HG03103 (cell line): Measurements from ENCODE around the gene CLDND2.

Experiments
- ATAC-seq: cut with Tn5 transposase; IDR thresholded peaks from one replicate; pipeline ENCODE4 v1.9.1; 2021; ENCODE audit warnings: low read depth; ENCODE audit not compliant: unreplicated experiment

Gene CLDND2

GRCh38 chr19:51386882-51387520 lies 18.2 kb upstream of the CLDND2 start:
- no peak for ATAC-seq

GRCh38 chr19:51382004-51382403 lies 13.2 kb upstream of the CLDND2 start:
- no peak for ATAC-seq

- ATAC-seq: no peak
Observed at GRCh38 chr19:51380379-51380778, 11.6 kb upstream of the CLDND2 start.

GRCh38 chr19:51377422-51377821 lies 8.6 kb upstream of the CLDND2 start:
- ATAC-seq: no peak

- no peak for ATAC-seq
Observed at GRCh38 chr19:51375504-51376221, 6.9 kb upstream of the CLDND2 start.

- peak; percentile 37 for ATAC-seq
Observed at GRCh38 chr19:51372649-51373504, 4.1 kb upstream of the CLDND2 start, which contains the start of gene NKG7. Gene NKG7 (minus strand): TSS chr19:51372654. CDS start chr19:51372535, 119 bp downstream.

GRCh38 chr19:51372021-51372648 lies 3.3 kb upstream of the CLDND2 start:
- ATAC-seq: no peak

GRCh38 chr19:51371186-51371690 lies 2.4 kb upstream of the CLDND2 start:
- no peak for ATAC-seq

- ATAC-seq: no peak
Observed at GRCh38 chr19:51370230-51370629, 1.4 kb upstream of the CLDND2 start.

- peak; percentile 60 for ATAC-seq
Observed at GRCh38 chr19:51367565-51368365, 1.0 kb downstream of the CLDND2 start.

GRCh38 chr19:51367255-51367564 lies 1.6 kb downstream of the CLDND2 start:
- peak; percentile 6 for ATAC-seq

- ATAC-seq: peak; percentile 43
Observed at GRCh38 chr19:51366389-51367254, 2.2 kb downstream of the CLDND2 start.

- ATAC-seq: no peak
Observed at GRCh38 chr19:51365965-51366388, 2.8 kb downstream of the CLDND2 start, which contains the start of gene ETFB. Gene ETFB (minus strand): TSS chr19:51366388. CDS start chr19:51366326, 62 bp downstream.

GRCh38 chr19:51365211-51365964 lies 3.4 kb downstream of the CLDND2 start:
- no peak for ATAC-seq

GRCh38 chr19:51364200-51365106 lies 4.3 kb downstream of the CLDND2 start:
- ATAC-seq: no peak

- ATAC-seq: no peak
Observed at GRCh38 chr19:51361239-51361638, 7.6 kb downstream of the CLDND2 start.

- ATAC-seq: no peak
Observed at GRCh38 chr19:51359294-51359693, 9.5 kb downstream of the CLDND2 start.
